HG03342 (cell line): ENCODE data around the gene CMIP.

ENCODE experiments used
- ATAC-seq: cut with Tn5 transposase; IDR thresholded peaks from one replicate; pipeline ENCODE4 v1.9.1; 2021; ENCODE audit warnings: mild to moderate bottlenecking, moderate library complexity; ENCODE audit not compliant: unreplicated experiment

Gene CMIP

GRCh38 chr16:81599034-81599744, 154.6 kb downstream of the CMIP start:
- ATAC-seq, result no peak

DNA sequence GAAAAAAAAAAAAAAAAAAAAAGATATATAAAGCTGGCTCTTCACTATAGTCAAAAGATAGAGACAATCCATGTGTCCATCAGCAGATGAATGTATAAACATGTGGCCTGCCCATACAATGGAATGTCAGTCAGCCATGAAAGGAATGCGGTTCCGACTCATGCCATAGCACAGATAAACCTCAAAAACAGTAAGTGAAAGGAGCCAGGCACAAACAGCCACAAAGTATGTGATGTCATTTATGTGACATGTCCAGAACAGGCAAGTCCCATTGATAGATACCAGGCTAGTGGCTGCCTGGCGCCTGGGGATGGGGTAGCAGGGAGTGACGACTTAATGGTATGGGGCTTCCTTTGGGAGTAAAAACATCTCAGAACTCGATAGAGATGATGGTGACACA, 155.7 kb downstream of the CMIP start:
- ATAC-seq, result no peak

DNA sequence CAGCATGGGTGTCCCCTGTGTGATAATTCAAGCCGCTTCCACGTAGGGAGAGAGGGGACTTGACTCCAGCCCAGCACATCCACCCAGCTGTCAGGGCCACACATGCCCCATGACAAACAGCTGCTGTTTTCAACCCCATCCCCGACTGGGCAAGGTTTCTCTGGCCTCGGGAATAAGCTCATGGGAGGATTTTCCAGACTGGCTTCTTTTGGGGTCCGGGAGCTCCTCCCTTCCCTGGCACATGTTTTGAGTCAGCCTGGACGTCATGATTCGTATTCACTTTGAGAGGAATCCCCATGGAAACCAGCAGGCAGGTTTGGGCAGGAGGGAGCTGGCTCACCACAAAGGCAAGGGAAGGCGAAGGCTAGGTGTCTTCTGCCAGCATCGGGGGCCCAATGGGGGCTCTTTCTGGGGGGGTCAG, 156.4 kb downstream of the CMIP start:
- no peak for ATAC-seq

DNA sequence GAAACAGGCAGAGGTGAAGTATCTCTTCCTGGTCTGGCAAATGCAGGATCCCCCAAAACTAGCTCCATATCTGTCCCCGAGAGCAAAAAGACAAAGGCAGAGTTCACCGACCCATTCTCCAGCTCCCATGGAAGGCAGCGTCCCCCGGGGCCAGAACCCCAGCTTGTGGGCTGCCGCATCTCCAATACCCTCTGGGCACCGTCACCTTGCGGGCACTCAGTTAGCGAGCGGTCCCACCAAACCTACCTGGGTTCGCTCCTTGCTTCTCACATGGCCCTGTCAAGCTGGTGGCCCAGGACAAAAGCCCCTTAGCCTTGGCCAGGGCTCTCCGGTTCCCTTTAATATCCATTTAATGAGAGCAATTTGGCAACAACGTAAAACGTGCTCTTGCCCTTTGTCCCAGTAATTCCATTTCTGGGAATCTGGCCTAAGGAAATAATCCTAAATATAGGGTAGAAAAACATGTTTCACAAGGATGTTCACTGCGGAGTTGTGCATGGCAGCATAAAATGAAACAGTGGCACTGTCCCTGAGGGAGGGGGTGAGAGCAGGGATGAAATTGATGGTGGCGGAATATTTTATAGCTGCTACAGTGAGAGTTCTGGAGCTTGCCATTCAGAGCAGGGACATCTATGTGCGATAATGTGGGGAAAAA, 157.1 kb downstream of the CMIP start:
- no peak for ATAC-seq

- ATAC-seq, result no peak
These were observed 157.7 kb downstream of the CMIP start for GRCh38 chr16:81602256-81602776.

DNA sequence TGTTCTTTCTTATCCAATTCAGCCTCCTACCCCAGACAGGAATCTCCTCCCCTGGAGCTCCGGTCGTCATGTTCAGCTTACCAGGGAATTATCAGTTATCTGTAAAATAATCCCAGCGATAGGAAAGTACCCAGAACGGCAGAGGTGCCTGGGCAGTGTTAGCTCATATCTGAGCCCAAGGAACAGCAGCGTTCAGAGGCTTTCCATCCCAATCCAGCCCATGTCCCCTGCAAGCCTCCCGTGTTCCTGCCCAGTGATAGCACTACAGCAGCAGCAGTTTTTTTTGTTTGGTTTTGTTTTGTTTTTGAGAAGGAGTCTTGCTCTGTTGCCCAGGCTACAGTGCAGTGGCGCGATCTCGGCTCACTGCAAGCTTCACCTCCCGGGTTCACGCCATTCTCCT, 158.2 kb downstream of the CMIP start:
- no peak for ATAC-seq

DNA sequence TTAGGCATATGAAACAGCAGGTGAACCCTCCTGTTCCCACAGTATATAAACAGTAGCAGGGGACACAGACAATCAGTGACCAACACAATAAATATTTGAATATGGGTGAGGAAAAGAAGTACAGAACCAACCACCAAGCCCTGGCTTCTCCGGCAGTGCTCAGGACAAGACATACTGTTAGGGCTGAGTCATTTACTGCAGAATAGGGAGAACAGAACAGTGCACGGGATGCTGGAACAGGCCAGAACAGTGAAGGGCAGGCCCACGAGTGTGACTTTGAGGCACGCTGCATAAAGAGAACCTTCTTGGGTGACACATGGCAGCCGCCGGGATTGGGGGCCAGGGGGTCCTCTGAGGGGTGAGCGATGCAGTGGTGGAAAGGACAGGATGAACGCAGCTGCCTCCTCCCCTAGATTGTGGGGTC, 160.4 kb downstream of the CMIP start:
- no peak for ATAC-seq

DNA sequence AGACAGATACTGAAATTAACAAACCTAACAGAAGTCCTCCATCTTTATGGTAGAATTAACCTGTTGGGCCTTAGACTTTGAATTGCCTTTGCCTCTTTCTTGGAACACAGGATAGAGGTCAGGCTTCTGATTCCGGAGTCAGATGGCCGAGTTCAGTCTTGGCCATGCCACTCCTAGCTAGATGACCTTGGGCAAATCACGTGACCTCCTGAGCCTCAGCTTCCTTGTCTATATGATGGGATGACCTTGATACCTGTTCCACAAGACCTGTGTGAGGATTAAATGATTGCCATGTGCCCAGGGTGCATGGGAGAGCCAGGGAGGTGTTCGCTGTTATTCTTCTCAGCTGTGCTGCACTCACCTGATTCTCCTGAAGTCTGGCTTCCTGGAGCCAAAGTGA, 161.4 kb downstream of the CMIP start:
- ATAC-seq, result no peak

DNA sequence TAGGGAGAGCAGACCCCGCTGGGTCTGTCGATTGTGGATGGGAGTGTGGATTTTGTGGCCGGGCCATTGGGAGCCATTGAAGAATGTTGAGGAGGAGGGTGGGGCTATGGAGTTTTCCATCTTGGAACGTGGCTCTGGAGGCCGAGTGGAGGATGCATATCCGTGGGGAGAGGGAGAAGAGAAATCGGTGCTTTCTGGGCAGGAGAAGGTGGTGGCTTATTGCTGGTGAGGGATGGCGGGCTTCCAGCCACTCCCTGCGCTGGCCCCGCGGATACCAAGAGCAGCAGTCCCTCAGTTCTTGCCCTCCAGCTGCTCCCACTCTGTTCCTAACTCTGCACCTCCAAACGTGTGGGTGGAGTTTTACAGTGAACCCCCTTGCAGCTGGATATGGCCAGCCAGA, 162.4 kb downstream of the CMIP start:
- ATAC-seq, result no peak

GRCh38 chr16:81607805-81608522, 163.4 kb downstream of the CMIP start:
- ATAC-seq, result no peak

- no peak for ATAC-seq
These were observed 164.1 kb downstream of the CMIP start for GRCh38 chr16:81608523-81609209.

- no peak for ATAC-seq
These were observed 164.8 kb downstream of the CMIP start for GRCh38 chr16:81609323-81609892.

GRCh38 chr16:81610144-81610842, 165.7 kb downstream of the CMIP start:
- ATAC-seq, result no peak

DNA sequence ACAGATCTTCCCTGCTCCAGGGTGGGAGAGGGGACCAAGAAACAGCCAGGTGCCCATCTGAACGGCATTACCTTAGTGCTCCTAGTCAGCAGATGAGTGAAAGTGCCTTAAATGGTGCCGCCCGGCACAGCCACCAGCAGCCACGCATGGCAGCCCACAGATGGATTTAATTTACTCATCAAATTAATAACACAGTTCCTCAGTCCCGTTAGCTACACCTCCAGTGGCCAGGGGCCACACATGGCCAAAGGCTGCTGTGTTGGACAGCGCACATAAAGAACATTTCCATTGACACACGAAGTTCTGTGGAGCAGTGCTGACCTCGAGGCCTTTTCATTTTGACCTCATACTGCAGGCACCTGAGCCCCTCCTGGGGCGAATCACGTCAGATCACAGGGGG, 166.3 kb downstream of the CMIP start:
- no peak for ATAC-seq

- no peak for ATAC-seq
These were observed 167.1 kb downstream of the CMIP start for GRCh38 chr16:81611721-81612120.

- ATAC-seq, result no peak
These were observed 167.9 kb downstream of the CMIP start for GRCh38 chr16:81612351-81613163.

GRCh38 chr16:81614171-81614570, 169.6 kb downstream of the CMIP start:
- no peak for ATAC-seq

- no peak for ATAC-seq
These were observed 170.2 kb downstream of the CMIP start for GRCh38 chr16:81614654-81615359.

GRCh38 chr16:81615411-81615810, 170.8 kb downstream of the CMIP start:
- ATAC-seq, result no peak
